HG02610 (cell line): ENCODE results near the gene WNK2.

Experiments
- ATAC-seq: cut with Tn5 transposase; IDR thresholded peaks from one replicate; pipeline ENCODE4 v1.9.1; 2021; ENCODE audit warnings: mild to moderate bottlenecking, moderate library complexity; ENCODE audit not compliant: unreplicated experiment

WNK2 gene

DNA sequence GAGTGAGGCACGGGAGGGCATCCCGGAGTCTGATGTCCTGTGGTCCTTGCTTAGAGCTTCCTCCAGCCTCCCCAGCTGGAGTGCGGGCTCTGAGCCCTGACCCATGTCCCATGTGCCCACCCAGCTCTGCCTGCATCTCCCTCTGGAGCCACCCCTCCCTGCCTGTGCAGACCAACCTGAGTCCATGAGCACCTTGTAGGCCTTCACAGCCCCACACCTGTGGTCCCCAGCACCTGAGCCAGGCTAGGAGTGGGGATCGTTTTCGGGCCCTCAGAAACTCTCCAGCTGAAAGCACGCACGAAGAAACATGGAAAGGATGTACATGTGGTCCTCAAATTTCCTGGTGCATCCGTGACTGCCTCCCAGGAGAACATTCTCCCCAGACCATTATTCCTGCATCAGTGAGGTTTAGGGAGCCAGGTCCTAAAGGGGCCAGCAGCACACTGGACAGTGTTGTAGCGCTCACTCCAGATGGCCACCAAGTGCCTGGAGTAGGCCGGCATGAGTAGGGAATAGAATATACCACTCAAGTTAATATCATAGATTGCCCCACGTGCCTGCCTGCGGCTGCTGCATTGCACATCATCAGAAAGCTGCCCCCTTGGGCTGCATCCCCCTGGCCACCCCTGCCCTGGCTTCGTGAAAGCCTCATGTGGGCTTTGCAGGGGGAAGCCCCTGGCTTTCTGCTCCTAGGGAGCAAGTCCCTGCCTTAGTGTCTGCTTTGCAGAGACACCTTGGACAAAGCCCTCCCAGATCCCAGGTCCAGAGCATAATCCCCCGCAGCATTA, 80.6 kb downstream of the WNK2 start:
- ATAC-seq = no peak

DNA sequence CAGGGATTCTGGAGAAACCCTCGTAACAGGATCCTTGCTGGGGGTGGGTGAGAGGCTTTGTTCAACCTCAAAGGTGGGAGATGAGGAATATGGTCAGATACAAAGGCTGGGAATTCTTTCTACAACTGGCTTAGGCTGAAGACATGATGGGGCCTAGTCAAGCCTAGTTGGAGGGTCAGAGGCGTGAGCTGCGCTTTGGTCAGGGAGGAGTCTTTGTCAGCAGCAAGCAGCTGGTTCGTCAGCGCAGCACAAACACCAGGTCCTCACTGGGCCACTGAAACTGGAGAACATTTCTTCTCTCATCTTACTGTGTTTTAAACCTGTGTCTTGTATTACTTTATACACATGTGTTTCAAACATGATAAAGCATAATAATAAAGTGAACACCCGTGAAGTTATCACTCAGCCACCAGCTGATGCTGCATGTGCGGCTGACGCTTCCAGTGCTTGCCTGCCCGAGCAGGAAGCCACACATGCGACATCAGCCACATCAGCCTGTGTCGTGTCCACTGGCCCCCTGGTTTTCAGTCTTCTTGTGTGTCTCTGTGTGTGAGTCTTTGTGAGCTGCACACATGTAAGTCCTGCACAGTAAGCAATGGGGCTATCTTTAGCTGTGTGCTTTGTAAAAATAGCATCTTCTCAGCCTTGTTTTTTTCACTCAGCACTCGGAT, 81.5 kb downstream of the WNK2 start:
- no peak for ATAC-seq

DNA sequence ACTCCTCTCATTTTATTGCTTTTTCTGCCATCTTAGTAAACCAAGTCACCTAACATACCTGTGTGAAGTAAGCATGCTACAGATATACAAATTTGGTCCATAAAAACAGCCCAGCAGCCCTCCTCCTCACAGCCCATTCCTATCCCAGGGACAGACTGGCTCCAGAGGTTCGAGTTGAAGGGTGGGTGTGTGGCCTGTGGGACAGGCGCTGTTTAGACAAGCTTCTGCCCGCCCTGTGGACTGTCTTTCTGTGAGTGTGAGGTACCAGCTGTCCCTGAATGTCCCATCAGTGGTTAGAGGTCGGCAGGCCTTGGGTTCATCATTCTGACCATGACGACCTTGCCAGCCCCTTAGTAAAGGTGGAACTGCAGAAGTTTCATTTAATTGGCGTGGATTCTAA, 82.0 kb downstream of the WNK2 start:
- no peak for ATAC-seq

DNA sequence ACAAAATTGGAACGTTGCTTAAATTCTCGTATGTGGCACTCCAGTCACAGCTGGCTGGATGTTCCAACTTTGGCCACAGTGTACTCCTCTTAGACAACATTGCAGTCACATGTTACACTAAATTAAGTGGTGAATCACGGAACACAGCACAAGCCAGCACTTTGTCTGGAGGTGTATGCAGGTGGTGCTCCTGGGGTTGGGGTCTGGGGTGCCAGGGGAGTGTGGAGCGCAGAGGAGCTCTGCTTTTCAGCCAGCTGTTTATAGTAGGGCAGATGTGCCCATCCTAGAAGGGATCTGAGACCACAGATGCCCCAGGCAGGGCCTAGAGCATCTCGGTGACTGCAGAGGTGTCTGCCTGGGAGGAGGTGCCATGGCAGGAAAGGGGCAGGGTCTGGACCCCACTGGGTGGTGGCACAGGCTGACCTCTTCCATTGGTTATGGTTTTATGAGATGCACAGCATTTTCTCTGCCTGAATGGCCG, 82.6 kb downstream of the WNK2 start:
- no peak for ATAC-seq

DNA sequence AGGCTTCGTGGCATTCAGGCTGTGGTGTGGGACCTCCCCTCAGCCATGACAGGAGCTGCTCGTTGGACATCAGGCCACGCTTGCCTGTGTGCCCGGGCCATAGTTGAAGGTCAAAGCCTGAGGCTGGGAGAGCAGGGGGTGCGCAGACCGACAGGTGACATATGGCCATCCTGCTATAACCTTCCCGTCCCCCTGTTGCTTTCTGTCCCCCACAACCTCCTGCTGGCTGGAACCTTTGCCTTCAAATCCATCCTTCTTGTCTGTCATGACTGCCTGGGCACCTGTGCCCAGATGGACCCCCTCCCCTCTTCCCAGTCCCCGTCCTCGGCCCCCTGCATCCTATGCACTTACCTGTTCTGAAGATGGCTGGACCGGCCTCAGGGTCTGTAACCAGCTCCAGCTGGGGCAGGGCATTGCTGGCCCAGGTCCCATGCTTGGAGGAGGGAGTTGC, 83.2 kb downstream of the WNK2 start:
- no peak for ATAC-seq

DNA sequence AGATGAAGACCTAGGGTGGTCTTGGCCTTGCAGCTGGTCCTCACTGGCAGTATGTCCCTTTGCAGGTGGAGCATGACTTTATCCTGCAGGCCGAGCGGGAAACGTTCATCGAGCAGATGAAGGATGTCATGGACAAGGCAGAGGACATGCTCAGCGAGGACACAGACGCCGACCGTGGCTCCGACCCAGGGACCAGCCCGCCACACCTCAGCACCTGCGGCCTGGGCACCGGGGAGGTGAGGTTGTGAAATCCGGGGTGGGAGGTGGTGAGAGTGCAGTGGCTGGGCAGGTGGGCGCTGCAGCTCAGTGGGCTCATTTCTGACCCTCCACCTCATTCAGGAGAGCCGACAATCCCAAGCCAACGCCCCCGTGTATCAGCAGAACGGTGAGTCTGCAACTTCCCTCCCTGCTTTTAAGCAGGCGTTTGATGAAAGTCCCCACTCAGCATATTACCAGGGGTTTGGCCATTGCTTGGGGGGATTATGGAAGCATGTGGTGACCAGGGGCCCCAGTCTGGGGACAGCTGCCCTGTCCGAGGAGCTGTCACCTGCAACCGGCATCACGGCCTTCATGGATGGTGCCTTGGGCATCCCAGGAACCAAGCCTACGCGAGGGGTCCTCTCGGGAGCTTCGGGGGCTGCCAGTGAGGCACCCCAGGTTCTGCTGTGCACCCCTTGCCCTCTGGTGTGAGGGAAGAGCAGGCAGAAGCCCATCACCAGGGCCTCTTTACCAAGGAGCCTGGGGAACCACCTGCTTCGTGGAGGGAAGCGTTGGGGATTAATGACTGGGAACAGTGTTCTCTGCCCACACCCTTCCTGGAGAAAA, 84.0 kb downstream of the WNK2 start:
- no peak for ATAC-seq

DNA sequence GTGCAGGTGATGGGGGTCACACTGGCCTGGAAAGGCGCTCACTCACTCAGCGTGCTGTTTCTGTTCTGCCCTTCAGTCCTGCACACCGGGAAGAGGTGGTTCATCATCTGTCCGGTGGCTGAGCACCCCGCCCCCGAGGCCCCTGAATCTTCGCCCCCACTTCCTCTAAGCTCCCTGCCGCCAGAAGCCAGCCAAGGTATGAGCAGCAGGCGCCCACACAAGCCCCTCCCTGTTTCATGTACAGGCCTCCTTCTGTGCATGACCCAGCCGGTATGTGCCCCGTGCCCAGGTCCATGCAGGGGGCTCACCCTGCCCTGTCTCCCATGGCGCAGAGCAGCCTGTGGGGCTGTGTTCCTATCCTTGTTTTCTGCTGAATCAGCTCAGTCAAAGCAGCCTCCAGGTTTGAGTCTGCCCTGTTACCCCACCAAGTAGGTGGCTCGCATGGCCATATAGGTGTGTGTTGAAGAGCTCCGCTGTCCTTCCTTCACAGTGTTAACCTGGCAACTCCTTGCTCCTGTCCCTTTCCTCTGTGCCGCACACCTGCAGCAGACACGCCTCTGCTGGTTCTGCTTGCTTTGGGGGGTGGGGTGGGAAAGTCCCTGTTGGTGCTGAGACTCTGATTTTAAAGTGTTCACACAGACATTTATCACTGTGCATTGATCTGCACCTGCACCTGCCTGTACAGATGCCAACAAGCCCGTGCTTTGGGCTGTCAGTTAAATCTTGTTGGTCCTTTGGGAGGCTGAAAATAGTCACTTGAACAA, 84.8 kb downstream of the WNK2 start:
- no peak for ATAC-seq

DNA sequence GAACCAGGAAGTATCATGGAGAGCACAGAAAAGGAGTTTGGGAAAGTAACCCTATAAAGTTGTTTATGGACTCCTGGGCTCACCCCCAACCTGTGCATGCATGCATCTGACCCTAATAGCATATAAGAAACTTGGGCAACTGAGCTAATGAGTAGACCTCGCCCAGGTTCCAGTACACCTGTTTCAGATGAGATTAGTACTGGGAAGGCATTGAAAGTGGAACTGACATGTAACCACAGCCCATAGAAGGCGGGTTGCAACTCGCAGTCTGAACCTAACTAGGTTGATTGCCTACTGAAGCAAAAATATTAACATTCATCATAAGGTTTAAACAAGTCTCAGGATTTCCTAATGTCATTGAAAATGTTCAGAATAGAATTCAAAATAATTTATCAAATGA, 87.0 kb downstream of the WNK2 start:
- no peak for ATAC-seq

DNA sequence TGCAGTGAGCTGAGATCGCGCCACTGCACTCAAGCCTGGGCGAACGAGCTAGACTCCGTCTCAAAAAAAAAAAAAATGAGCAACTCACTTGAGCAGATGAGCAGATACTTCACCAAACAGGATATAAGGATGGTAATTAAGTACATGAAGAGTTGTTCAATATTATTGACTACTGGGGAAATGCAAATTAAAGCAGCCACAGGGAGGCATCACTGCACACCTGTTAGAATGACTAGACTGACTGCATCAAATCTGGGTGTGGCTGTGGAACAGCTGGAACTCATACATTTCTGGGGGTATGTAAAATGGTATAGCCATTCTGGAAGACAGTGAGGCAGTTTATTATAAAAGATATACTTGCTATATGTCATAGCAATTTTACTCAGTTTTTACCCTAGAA, 93.0 kb downstream of the WNK2 start:
- ATAC-seq = no peak

DNA sequence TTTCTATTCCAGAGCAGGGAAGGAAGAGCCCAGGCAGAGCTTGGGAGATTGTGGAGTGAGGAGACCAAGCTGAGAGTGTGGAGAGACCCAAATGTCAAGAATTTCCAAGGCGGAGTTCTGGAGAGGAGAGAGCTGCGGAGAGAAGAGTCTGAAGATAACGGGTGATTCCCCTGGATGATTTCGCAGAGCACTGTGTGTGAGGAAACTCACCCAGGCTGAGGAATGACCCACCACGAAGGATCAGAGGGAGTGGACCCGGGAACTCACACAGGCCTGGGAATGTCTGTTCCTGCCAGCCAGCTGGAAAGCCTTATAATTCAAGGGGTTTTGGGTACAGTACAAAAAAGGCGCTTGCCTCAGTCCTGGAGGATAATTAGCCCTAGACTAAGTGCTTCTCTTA, 94.2 kb downstream of the WNK2 start:
- no peak for ATAC-seq

DNA sequence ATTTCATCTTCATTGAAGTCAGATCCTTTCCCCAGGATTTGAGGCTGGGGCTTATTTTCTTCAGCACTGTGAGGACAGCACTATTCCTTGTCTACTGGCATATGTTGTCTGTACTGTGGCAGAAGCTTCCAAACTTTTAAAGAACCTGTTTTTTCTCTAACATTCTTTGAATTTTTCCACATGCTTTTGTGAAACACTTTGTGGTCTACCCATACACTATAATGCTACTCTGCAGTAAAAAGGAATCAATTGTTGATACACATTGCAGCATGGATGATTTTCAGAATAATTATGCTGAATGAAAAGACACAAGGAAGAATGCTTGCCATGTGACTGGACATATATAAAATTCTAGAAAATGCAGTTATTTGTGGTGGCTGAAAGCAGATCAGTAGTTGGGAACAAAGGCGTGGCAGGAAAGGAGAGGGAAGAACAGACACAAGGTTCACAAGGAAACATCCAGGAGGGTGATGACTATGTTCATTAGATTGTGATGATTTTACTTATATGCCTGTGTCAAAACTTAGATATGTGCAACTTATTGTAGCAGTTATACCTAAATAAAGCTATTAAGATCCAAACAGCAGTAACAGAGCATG, 96.8 kb downstream of the WNK2 start:
- no peak for ATAC-seq

DNA sequence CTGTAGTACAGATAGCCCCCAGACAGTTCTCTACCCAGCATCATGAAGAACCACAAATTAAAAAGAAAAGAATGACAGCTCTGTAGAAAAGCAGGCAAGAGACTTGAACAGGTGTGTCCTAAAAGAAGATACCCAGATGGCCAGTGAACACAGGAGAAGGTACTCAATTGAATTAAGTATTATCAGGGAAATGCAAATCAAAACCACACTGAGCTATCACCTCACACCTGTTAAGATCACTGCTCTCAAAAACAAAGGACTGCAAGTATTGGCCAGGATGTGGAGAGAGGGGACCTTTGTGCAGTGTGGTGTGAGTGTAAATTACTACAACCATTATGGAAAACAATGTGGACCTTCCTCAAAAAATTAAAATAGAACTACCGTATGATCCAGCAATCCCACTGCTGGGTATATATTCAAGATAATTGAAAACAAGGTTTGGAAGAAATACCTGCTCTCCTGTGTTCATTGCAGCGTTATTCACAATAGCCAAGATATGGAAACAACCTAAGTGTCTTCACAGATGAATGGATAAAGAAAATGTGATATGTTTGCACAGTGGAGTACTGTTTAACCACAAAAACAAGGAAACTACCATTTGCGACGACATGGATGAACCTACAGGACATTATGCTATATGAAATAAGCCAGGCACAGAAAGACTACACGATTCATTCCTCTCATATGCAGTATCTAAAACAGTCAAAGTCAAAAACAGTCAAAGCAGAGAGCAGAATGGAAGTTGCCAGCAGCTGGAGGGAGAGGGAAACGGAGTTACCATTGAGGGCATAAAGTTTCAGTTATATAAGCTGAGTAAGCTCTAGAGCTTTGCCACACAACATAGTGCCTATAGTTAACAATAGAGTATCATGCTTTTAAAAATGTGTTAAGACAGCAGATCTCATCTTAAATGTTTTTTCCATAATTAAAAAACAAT, 102.6 kb downstream of the WNK2 start:
- no peak for ATAC-seq

DNA sequence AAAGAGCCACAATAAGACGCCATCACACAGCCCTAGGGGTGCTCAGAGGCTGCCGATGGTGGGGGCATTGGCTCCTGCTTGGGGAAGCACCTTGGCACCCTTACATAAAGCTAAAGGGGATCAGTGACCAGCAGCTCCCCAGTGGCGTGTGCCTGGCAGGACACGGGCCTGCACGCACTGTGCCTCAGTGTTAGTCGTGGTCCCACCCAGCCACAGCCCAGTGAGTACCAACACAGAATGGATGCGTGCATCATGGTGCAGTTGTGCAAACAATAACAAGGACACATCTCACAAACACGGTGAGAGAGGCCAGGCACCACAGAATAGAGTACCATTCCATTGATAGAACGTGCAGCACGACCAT, 103.2 kb downstream of the WNK2 start:
- no peak for ATAC-seq

DNA sequence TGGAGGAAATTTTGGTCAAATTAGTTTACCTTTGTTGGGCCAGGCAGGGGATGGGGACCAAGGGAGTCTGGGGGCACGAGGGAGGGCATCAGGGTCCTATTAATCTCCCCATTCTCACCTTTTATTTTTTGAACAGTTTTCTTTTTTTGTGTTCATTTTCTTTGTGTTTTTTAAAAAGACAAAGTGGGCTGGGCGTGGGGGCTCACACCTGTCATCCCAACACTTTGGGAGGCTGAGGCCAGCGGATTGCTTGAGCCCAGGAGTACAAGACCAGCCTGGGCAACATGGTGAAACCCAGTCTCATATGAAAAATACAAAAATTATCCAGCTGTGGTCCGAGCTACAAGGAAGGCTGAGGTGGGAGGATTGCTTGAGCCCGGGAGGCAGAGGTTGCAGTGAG, 103.7 kb downstream of the WNK2 start:
- no peak for ATAC-seq

DNA sequence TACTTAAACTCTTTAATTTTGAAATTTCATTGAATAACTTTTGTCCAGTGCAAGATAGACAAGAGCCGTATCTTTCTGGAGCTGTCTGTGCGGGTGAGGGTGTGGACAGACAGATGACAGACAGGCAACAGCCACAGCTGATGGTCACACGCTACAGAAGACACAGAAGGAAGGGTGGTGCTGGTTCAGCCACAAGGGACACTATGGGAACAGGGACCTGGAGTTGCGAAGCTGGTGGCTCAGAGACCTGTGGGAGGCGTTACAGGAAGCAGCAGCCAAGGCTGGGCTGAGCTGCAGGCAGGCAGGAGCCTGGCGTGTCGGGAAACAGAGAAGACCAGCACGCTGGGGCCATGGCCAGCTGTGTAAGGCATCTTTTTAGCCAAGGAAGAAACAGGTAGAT, 104.4 kb downstream of the WNK2 start:
- no peak for ATAC-seq

DNA sequence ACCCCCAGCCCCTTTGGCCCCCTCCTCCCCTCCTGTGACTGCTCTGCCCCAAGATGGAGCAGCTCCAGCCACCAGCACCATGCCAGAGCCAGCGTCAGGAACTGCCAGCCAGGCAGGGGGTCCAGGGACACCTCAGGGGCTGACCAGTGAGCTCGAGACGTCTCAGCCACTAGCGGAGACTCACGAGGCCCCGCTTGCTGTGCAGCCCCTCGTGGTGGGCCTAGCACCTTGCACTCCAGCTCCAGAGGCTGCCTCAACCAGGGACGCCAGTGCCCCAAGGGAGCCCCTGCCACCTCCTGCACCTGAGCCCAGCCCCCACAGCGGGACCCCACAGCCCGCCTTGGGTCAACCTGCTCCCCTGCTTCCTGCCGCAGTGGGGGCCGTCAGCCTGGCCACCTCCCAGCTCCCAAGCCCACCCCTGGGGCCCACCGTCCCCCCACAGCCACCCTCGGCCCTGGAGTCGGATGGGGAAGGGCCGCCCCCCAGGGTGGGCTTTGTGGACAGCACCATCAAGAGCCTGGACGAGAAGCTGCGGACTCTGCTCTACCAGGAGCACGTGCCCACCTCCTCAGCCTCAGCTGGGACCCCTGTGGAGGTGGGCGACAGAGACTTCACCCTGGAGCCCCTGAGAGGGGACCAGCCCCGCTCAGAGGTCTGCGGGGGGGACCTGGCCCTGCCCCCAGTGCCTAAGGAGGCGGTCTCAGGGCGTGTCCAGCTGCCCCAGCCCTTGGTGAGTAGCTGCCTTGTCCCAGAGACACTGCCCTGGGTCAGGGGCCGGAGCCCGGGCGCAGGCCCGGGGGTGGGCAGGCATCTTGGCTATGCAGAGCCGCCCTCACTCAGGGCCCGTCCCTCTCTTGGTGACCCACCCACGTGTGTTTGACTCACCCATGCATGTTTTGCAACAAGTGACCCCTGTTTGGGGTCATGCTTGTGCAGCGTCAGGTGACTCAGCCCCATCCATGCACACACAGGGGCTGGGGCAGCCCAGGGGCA, 105.2 kb downstream of the WNK2 start:
- ATAC-seq = no peak

DNA sequence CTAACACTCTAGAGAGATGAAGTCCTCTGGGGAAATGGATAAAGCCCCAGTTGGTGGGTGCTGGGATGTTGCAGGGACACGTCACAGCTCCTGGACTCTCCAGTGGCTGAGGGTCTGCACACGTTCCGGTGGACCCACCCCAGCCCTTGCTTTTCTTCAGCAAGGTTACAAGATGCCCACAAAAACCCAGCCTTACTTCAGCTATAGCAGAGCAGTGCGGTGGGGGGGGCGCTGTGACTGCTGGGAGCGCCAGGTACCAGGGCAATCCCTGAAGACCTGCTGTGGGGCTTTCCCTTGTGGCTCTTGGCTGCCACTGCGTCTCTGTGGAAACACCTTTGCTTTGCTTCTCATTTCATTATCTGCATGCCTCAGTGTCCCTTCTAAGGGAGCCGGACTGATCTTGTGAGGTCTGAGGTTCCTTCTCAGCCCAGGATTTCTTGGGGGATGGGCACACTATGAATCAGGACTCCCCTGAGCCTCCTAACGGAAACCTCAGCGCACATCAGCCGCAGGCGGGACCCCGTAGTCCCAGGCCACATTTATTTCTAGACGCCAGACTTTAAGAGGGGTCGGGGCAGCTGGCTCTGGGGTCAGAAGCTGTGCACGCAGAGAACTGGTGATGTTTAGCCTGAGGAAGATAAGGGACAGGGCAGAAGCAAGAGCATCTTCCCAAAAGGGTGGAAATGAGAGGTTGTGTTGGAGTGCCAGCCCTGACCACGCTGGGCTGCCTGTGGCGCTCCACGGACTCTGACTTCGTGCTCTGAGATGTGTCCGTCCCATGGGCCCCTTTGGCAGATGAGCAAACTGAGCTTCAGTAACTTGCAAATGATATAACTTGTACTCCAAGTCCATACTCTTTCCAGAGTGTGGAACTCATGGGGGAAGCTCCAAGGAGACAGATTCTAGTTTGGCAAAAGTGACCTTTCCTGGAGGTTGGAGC, 106.8 kb downstream of the WNK2 start:
- ATAC-seq = no peak
